Mesenchymal stem cell (in vitro differentiated cells and primary cell): ENCODE measurements around the gene FHOD3.

Source experiments
- DNase-seq: peaks from one replicate; pipeline ENCODE4 v3.0.0-alpha.2; 2013
- H2AFZ ChIP-seq: one replicate; pipeline ENCODE4 v1.6.1; 2013; ENCODE audit warnings: low read depth, mild to moderate bottlenecking, control low read depth, inconsistent platforms, low read length, moderate library complexity
- H2AK5ac ChIP-seq: 2 replicates; pipeline ENCODE4 v1.6.1; 2013; ENCODE audit warnings: low read length, moderate library complexity, mild to moderate bottlenecking, inconsistent platforms; ENCODE audit not compliant: severe bottlenecking
- H2BK120ac ChIP-seq: one replicate; pipeline ENCODE4 v1.6.1; 2013; ENCODE audit warnings: low read depth, mild to moderate bottlenecking, inconsistent platforms, low read length, moderate library complexity
- H2BK12ac ChIP-seq, 2 experiments: one replicate each; pipeline ENCODE4 v1.6.1; 2013; ENCODE audit warnings: inconsistent platforms in 2 of 2, low read length in 2 of 2, mild to moderate bottlenecking in 2 of 2, moderate library complexity in 2 of 2, control low read depth in 1 of 2
- H2BK15ac ChIP-seq: one replicate; pipeline ENCODE4 v1.6.1; 2013; ENCODE audit warnings: mild to moderate bottlenecking, low read depth, inconsistent platforms; ENCODE audit not compliant: poor library complexity, severe bottlenecking
- H2BK5ac ChIP-seq: 2 replicates; pipeline ENCODE4 v1.6.1; 2013; ENCODE audit warnings: low read depth, mild to moderate bottlenecking, low read length, control low read depth, inconsistent platforms; ENCODE audit not compliant: poor library complexity, severe bottlenecking
- H3K14ac ChIP-seq, 2 experiments: one replicate each; pipeline ENCODE4 v1.6.1; 2013; ENCODE audit warnings: inconsistent platforms in 2 of 2, low read length in 2 of 2, control low read depth in 1 of 2, mild to moderate bottlenecking in 1 of 2, moderate library complexity in 1 of 2
- H3K18ac ChIP-seq, 2 experiments: one replicate each; pipeline ENCODE4 v1.6.1; 2013; ENCODE audit warnings: inconsistent platforms in 2 of 2, low read length in 2 of 2, control low read depth in 1 of 2, low read depth in 1 of 2, mild to moderate bottlenecking in 1 of 2
- H3K23ac ChIP-seq, 2 experiments: one replicate each; pipeline ENCODE4 v1.6.1; 2013; ENCODE audit warnings: inconsistent platforms in 2 of 2, low read length in 2 of 2, mild to moderate bottlenecking in 2 of 2, moderate library complexity in 2 of 2, control low read depth in 1 of 2
- H3K27ac ChIP-seq: 2 replicates; pipeline ENCODE4 v1.5.1; 2013; ENCODE audit warnings: mild to moderate bottlenecking, moderate library complexity, low read length, control low read depth, inconsistent platforms; ENCODE audit not compliant: poor library complexity, severe bottlenecking
- H3K27me3 ChIP-seq, 2 experiments: 2 replicates each; pipeline versions ENCODE4 v1.6.1 to v1.7.0; 2013; ENCODE audit warnings: low read length in 2 of 2, mild to moderate bottlenecking in 2 of 2, moderate library complexity in 2 of 2, control low read depth in 1 of 2, inconsistent platforms in 1 of 2; ENCODE audit not compliant: control insufficient read depth in 1 of 2, insufficient read depth in 1 of 2
- H3K36me3 ChIP-seq, 2 experiments: 2 replicates each; pipeline versions ENCODE4 v1.6.1 to v1.7.0; 2013; ENCODE audit warnings: low read length in 2 of 2, control low read depth in 1 of 2, inconsistent platforms in 1 of 2, low read depth in 1 of 2, mild to moderate bottlenecking in 1 of 2; ENCODE audit not compliant: insufficient read depth in 2 of 2, control insufficient read depth in 1 of 2
- H3K4ac ChIP-seq, 2 experiments: one replicate each; pipeline ENCODE4 v1.6.1; 2013; ENCODE audit warnings: inconsistent platforms in 2 of 2, low read length in 2 of 2, mild to moderate bottlenecking in 2 of 2, moderate library complexity in 2 of 2, control low read depth in 1 of 2, low read depth in 1 of 2
- H3K4me1 ChIP-seq: 2 replicates; pipeline ENCODE4 v1.6.1; 2013; ENCODE audit warnings: low read depth, low read length, control low read depth; ENCODE audit not compliant: control insufficient read depth, insufficient read depth
- H3K4me2 ChIP-seq: 2 replicates; pipeline ENCODE4 v1.6.1; 2013; ENCODE audit warnings: low read length, mild to moderate bottlenecking, inconsistent platforms; ENCODE audit not compliant: poor library complexity, severe bottlenecking
- H3K4me3 ChIP-seq, 2 experiments: 2 replicates each; pipeline versions ENCODE4 v1.5.1 to v1.7.0; 2013; ENCODE audit warnings: low read length in 2 of 2, mild to moderate bottlenecking in 2 of 2, control low read depth in 1 of 2, low read depth in 1 of 2; ENCODE audit not compliant: insufficient read depth in 1 of 2
- H3K79me1 ChIP-seq: replicated peaks from 2 replicates; pipeline ENCODE4 v1.6.1; 2013; ENCODE audit warnings: mild to moderate bottlenecking, control low read depth, low read length, inconsistent platforms; ENCODE audit not compliant: poor library complexity, severe bottlenecking
- H3K9ac ChIP-seq: 2 replicates; pipeline ENCODE4 v1.7.0; 2013; ENCODE audit warnings: mild to moderate bottlenecking, low read length, moderate library complexity
- H3K9me3 ChIP-seq: 2 replicates; pipeline ENCODE4 v1.7.0; 2013; ENCODE audit warnings: mild to moderate bottlenecking, low read length; ENCODE audit not compliant: control insufficient read depth
- H4K8ac ChIP-seq: one replicate; pipeline ENCODE4 v1.6.1; 2013; ENCODE audit warnings: inconsistent platforms, mild to moderate bottlenecking, low read length, moderate library complexity
- H4K91ac ChIP-seq: one replicate; pipeline ENCODE4 v1.6.1; 2013; ENCODE audit warnings: mild to moderate bottlenecking, low read length, inconsistent platforms
- WGBS: methylation state at CpG from one replicate; pipeline ENCODE4 v1.1.7; 2013; ENCODE audit warnings: mixed read lengths; 5-methylcytosine and 5-hydroxymethylcytosine counted together

FHOD3 gene

GRCh38 chr18:36821681-36822080 is 524.2 kb downstream of the FHOD3 start:
- Histone ChIP-seq H3K4me2 (no peak overlapping the region), H4K91ac (no peak overlapping the region), H2AFZ (no peak overlapping the region), H3K4me1 (no peaks in the 10 kb centered on the region), H3K27ac (peak overlapping the region; percentile 70), H3K36me3 (peaks cover 11 to 32% of the 10 kb centered on the region in 2 experiments), H3K4me3 (no peak overlapping the region), H2BK12ac (no peak overlapping the region), H3K23ac (no peak overlapping the region), H3K9ac (no peak overlapping the region), H2BK5ac (no peak overlapping the region), H2BK120ac (no peak overlapping the region), H3K18ac (no peak overlapping the region), H3K79me1 (peaks cover 26% of the 10 kb centered on the region), H3K27me3 (no peaks in the 10 kb centered on the region), H3K14ac (no peak overlapping the region), H2AK5ac (no peak overlapping the region), H2BK15ac (no peak overlapping the region), H4K8ac (no peak overlapping the region), H3K4ac (no peak overlapping the region), H3K9me3 (no peaks in the 10 kb centered on the region)
- WGBS: 83% methylated on average over 4 of the region's 4 CpGs
- no peak for DNase-seq

- Histone ChIP-seq H3K9me3 (no peaks in the 10 kb centered on the region), H3K4me3 (no peak overlapping the region), H3K23ac (no peak overlapping the region), H2BK15ac (no peak overlapping the region), H2AK5ac (no peak overlapping the region), H3K4me2 (no peak overlapping the region), H2AFZ (no peak overlapping the region), H2BK120ac (no peak overlapping the region), H3K79me1 (peaks cover 16% of the 10 kb centered on the region), H3K27me3 (no peaks in the 10 kb centered on the region), H3K18ac (no peak overlapping the region), H4K8ac (no peak overlapping the region), H3K36me3 (peaks cover 2 to 10% of the 10 kb centered on the region in 2 experiments), H3K27ac (no peak overlapping the region), H3K9ac (no peak overlapping the region), H3K14ac (no peak overlapping the region), H3K4ac (no peak overlapping the region), H2BK5ac (no peak overlapping the region), H2BK12ac (no peak overlapping the region), H4K91ac (no peak overlapping the region), H3K4me1 (peaks cover 1% of the 10 kb centered on the region)
- DNase-seq: no peak
These were observed 528.0 kb downstream of the FHOD3 start for GRCh38 chr18:36825526-36825925.

GRCh38 chr18:36826556-36826955 is 529.0 kb downstream of the FHOD3 start:
- Histone ChIP-seq H3K18ac (no peak overlapping the region), H4K91ac (no peak overlapping the region), H3K9ac (no peak overlapping the region), H3K4me3 (no peak overlapping the region), H2AFZ (no peak overlapping the region), H3K4ac (no peak overlapping the region), H3K9me3 (no peaks in the 10 kb centered on the region), H3K14ac (no peak overlapping the region), H2BK15ac (no peak overlapping the region), H4K8ac (no peak overlapping the region), H3K4me2 (no peak overlapping the region), H2BK5ac (no peak overlapping the region), H3K36me3 (peaks cover 2 to 10% of the 10 kb centered on the region in 2 experiments), H2BK120ac (no peak overlapping the region), H3K27ac (no peak overlapping the region), H3K27me3 (no peaks in the 10 kb centered on the region), H3K23ac (no peak overlapping the region), H3K4me1 (peaks cover 1% of the 10 kb centered on the region), H2BK12ac (no peak overlapping the region), H3K79me1 (peaks cover 10% of the 10 kb centered on the region), H2AK5ac (no peak overlapping the region)
- DNase-seq: no peak
- WGBS: 99% methylated on average over 3 of the region's 3 CpGs

GRCh38 chr18:36828157-36828629 is 530.7 kb downstream of the FHOD3 start:
- H3K27ac ChIP-seq: peak overlapping the region; percentile 67
- WGBS: under 1% methylated on average over 17 of the region's 18 CpGs
- no peak overlapping the region for H2BK5ac ChIP-seq
- peaks cover under 1% of the 10 kb centered on the region in 2 experiments for H3K36me3 ChIP-seq
- H3K4ac ChIP-seq: peak overlapping the region; percentile 14 to 16
- peak overlapping the region; percentile 71 to 100 for H3K4me3 ChIP-seq
- H3K14ac ChIP-seq: peak overlapping the region in 1 of 2 experiments; percentile 15
- H3K9ac ChIP-seq: peak overlapping the region; percentile 98
- peak overlapping the region; percentile 70 for H2AFZ ChIP-seq
- peak overlapping the region; percentile 40 to 91 for H3K18ac ChIP-seq
- no peaks in the 10 kb centered on the region for H3K27me3 ChIP-seq
- peak overlapping the region; percentile 4 for H2BK120ac ChIP-seq
- H3K23ac ChIP-seq: no peak overlapping the region
- H4K8ac ChIP-seq: peak overlapping the region; percentile 74
- H2AK5ac ChIP-seq: no peak overlapping the region
- no peak overlapping the region for H2BK15ac ChIP-seq
- H3K79me1 ChIP-seq: peaks cover 9% of the 10 kb centered on the region
- peak overlapping the region; percentile 48 for H4K91ac ChIP-seq
- peak overlapping the region; percentile 7 for H3K4me2 ChIP-seq
- peak; percentile 78 for DNase-seq
- H2BK12ac ChIP-seq: peak overlapping the region in 1 of 2 experiments; percentile 7
- peaks cover 1% of the 10 kb centered on the region for H3K4me1 ChIP-seq
- H3K9me3 ChIP-seq: no peaks in the 10 kb centered on the region
